GM19395 (cell line): ENCODE measurements around the gene FCGR3A.

Experiments
- ATAC-seq: cut with Tn5 transposase; IDR thresholded peaks from one replicate; pipeline ENCODE4 v1.9.1; 2021; ENCODE audit warnings: mild to moderate bottlenecking, moderate library complexity; ENCODE audit not compliant: unreplicated experiment

FCGR3A gene

DNA sequence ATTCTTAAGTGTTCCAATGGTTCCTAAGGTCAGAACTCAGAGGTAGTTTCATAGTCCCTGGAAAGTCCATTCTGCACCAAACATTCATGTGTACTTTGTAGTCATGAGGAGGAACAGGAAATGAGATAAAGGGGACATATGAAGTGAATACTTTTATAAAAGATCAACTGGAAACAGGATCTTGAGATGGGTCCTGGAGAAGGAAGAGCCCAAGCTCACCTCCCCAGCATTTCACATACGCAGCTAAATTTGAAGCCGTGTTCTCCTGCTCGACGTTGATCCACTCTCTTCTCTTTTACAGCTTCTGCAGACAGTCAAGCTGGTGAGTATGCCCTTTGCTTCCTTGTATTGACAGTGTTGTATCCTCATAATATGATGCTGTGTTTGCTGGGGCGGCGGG lies 43.9 kb downstream of the FCGR3A start:
- no peak for ATAC-seq

- no peak for ATAC-seq
Measured at GRCh38 chr1:161503394-161503748, 46.2 kb downstream of the FCGR3A start.

DNA sequence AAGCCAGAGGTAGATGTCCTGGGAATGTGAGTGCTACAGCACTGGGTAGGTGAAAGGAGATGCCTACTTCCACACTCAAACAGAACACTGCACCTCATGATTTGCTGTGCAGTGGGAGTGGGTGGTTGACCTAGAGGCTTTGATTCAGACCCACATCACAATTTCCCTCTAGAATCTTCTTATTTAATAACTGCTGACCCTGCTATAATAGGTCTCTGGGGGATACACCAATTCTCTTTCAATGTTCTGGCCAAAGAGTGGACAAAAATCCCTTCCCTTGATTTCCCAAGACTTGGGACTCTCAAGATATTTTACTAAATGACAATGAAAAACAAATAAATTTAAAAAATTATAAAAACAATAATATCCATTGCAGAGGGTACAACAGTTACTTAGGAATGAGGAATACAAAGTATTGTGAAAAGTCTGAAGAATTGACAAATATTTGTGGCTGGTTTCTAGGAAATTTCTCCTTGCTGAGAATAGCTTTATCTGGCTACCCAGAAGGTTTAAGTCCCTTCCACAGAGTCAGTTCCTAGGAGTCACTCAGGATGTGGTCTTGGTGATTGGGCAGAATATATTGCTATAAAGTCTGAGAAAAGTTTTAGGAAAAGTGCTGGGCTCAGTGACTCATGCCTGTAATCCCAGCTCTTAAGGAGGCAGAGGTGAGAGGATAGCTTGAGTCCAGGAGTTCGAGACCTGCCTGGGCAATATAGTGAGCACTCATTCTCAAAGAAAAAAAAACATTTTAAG lies 46.8 kb downstream of the FCGR3A start:
- ATAC-seq = no peak

DNA sequence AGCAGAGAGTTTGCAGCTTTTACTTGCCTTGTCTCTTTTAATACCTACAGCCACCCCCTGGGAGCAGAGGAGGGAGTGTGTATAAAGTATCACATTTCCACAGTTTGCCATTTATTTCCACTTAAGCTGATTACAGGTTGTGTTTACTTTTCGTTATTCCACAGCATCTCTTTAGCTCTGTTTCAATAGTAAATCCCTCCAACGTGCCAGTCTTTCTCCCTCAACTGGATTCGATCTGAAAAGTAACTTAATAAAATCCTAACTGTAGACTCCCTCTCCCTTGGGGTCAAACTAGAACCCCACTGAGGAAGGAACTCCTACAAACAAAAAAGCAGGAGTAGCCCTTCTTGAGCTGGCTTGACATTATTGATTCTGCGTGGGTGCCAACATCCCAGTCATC lies 47.4 kb downstream of the FCGR3A start:
- no peak for ATAC-seq

- ATAC-seq = no peak
Measured at GRCh38 chr1:161501234-161501633, 48.4 kb downstream of the FCGR3A start.

- ATAC-seq = no peak
Measured at GRCh38 chr1:161499099-161500039, 50.2 kb downstream of the FCGR3A start.

DNA sequence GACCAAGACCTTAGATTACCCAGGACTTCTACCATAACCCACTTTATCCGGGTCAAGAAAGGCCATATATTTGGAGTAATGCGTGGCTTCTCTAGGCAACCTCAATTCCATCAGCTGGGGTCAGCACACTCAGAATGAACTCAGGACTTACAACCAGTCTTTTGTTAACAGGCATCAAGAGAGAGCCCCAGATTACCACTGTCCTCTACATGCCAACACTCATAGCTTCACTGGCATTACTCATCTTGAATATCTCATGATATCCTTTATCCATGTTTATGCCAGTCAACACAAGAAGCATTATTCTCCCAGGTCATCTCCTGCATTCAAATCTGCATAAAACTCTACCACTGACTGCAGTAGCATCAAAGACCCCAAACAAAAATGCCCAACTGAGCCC lies 51.0 kb downstream of the FCGR3A start:
- ATAC-seq = no peak

GRCh38 chr1:161497961-161498360 lies 51.7 kb downstream of the FCGR3A start:
- no peak for ATAC-seq

DNA sequence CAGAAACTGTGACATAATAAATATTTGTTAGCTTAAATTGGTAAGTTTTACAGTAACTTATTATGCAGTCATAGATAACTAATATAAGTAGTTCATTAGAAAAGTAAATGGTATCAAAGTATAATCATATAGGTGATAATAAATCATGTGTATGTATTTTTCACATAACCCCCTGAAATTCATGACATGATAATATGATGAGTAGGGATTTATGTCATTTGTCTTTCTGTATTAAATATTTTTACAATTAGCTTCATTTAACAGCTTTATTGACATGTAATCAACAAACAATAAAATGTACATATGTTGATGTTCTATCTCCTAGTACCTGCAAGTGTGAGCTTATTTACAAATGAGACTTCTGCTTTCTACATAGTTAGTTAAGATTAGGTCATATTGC lies 54.1 kb downstream of the FCGR3A start:
- ATAC-seq = no peak

DNA sequence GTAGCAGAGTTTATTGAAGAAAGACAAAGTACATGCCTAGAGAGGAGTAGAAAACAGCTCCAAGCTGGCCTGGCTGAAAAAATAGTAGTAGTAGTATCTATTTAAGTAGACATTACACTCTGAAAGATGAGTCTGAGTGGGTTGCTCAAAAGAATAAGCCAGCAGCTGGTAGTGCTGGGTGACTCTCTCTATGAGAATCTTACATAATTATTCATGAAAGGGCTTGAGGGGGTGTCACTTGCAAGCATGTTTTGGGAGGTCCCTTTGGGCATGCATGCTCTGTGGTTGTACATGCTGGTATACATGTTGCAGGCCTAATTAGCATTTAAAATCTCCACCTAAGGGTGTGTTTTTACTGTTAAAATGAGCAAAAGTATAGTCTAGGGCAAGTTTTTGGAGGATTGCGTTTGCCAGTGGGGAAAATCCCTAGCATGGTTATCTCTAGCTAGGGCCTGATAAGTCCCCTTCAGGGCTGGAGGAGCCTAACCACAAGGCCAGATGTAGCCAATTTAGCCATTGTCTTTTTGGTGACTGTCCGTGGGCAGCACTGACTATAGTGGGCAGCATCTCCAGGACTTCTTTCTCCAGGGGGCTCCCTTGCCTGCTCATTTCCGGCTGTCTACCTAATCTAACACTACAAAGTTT lies 55.4 kb downstream of the FCGR3A start:
- ATAC-seq = no peak

- no peak for ATAC-seq
Measured at GRCh38 chr1:161492827-161493226, 56.8 kb downstream of the FCGR3A start.
